Epithelial cell of prostate (primary cell): Measurements from ENCODE around the gene ESYT2.
A peak's percentile ranks its signal among the peaks of the same experiment; 100 is the strongest.

Source experiments
- DNase-seq: peaks from one replicate; pipeline ENCODE4 v3.0.0-alpha.2; 2011; ENCODE audit warnings: low read depth, low spot score
- H3K27ac ChIP-seq: fragments of 450-650 bp; 2 replicates; pipeline ENCODE4 v1.5.1; 2017; ENCODE audit warnings: mild to moderate bottlenecking

Gene ESYT2

DNA sequence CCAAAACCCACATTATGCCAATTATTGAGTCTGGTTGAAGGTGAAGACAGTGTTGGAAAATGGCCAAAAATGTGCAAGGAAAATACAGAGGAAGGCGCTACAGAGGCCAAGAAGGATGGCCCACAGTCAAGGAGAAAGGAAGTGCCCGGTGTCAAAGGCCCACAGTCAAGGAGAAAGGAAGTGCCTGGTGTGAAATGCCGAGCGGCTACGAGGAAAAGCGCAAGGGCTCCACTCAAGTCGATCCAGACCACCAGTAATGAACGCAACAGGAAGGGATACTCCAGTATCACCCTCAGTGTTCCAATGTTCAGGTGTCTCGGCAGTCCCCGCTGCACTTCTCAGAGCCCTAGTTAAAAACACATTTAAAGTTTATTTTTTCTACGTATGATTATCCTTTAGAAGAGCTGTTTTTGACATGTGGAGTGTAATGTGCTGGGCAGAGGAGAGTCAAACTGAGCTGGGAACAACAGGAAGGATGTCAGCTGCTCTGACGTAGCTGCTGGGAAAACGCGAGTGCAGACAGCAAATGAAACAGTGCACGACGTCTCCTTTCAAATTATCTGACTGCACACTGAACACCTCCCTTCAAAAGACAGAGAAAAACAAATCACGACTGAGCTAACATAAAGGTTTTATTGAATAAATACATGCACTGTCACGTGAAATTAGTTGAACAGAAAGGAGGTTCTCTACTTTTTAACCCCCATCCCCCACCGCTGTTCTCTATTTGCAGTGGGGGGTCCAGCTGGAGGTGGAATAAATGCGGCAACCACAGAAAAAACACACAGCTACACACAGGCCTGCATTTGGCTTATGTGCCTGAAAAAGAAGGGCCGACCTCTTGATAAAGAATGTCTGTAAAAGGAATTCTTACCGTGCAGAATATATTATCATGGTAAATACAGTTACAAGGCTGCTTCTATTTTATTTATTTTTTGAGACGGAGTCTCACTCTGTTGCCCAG lies 98.6 kb downstream of the ESYT2 start:
- no peak overlapping the region for H3K27ac ChIP-seq
- no peak for DNase-seq

DNA sequence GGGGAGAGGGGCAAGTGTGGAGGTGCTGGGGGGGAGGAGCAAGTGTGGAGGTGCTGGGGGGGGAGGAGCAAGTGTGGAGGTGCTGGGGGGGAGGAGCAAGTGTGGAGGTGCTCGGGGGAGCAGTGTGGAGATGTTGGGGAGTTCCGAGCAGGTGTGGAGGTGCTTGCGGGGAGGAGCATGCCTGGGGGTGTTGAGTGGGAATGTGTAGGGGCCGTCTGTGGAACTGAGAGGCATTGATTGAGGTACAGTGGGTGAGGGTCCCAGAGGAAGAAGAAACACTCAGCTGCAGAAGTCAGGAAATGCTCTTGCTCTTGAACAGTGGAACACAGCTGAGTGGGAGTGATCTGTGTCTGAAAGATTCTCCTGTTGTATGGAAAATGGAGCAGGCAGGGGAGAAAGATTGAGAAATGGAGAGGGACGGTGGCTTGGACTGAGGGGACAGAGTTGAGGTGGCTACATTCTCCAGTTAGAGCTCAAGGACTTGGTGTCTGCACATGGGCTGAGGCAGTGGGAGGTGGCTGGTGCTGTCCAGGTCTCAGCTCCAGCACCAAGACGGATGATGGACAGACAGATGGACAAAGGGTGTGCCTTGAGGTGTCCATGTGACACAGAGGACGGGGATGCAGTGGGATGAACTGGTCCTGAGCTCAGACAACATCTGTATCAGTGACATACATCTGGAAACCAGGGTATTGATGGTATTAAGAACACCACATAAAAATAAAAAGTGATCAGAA lies 99.5 kb downstream of the ESYT2 start:
- no peak overlapping the region for H3K27ac ChIP-seq
- DNase-seq: no peak

DNA sequence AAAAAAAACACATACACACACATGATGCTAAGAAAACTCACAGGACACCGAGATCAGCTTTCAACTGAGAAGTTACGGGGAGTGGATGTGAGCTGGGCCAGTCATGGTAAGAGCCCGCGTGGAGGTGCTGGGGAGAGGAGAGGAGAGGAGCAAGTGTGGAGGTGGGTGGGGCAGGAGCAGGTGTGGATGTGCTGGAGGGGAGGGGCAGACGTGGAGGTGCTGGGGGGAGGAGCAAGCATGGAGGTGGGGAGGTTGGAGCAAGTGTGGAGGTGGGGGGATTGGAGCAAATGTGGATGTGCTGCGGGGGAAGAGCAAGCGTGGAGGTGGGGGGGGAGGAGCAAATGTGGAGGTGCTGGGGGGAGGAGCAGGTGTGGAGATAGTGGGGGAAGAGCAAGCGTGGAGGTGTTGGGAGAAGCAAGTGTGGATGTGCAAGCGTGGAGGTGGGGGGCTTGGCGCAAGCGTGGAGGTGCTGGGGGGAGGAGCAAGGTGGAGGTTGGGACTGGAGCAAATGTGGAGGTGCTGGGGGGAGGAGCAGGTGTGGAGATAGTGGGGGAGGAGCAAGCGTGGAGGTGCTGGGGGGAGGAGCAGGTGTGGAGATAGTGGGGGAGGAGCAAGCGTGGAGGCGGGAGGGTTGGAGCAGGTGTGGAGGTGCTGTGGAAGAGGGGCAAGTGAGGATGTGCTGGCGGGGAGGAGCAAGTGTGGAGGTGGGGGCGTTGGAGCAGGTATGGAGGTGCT lies 100.2 kb downstream of the ESYT2 start:
- no peak overlapping the region for H3K27ac ChIP-seq
- no peak for DNase-seq

DNA sequence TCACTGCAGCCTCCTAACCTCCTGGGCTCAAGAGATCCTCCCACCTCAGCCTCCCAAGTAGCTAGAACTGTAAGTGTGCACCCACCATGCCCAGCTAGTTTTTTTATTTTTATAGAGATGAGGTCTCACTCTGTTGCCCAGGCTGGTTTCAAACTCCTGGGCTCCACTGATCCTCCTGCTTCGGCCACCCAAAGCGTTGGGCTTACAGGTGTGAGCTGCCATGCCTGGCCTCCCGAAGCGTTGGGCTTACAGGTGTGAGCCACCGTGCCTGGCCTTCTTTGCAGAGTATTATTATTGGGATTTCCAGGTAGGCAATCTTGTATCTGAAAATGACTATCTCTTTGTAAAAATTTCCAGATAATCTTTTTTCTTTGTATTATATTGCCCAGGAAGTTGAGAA lies 101.6 kb downstream of the ESYT2 start:
- DNase-seq: no peak
- no peak overlapping the region for H3K27ac ChIP-seq

DNA sequence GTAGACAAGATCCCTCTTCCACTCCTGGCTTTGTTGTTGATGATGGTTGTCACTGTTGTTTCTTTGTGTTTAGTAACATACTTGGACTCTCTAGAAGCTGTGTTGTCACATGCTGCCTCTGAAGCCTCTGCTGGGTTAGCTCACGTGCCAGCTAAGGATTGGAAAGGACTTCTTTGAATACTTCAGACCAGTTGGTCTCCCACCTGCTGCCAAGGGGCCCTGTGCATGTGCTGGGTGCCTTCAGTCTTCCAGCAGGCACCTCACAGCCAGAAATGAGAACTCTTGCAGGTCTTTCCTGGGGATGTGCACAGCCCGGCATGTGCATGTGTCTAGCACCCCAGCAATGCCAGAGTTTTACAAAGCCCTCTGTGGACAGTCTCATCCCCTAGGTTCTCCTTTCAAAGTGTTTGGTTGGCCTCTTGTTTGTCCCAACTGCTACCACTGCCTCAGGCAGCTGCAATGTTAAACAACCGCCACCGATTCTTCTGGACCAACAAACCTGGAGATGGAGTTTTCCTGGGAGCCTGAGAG lies 103.0 kb downstream of the ESYT2 start:
- no peak for DNase-seq
- H3K27ac ChIP-seq: no peak overlapping the region

DNA sequence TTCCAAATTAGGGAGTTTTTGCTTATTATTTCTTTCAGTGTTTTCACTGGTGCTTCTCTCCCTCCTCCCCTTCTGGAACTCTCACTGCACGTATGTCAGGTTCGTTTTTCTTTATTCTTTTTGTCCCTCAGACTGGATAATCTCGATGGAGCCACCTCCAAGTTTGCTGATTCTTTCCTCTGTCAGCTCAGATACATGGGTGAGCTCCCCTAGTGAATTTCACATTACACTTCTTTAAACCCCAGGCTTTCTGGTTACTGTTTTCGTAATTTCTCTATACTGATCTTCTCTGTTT lies 103.9 kb downstream of the ESYT2 start:
- no peak for DNase-seq
- no peak overlapping the region for H3K27ac ChIP-seq

DNA sequence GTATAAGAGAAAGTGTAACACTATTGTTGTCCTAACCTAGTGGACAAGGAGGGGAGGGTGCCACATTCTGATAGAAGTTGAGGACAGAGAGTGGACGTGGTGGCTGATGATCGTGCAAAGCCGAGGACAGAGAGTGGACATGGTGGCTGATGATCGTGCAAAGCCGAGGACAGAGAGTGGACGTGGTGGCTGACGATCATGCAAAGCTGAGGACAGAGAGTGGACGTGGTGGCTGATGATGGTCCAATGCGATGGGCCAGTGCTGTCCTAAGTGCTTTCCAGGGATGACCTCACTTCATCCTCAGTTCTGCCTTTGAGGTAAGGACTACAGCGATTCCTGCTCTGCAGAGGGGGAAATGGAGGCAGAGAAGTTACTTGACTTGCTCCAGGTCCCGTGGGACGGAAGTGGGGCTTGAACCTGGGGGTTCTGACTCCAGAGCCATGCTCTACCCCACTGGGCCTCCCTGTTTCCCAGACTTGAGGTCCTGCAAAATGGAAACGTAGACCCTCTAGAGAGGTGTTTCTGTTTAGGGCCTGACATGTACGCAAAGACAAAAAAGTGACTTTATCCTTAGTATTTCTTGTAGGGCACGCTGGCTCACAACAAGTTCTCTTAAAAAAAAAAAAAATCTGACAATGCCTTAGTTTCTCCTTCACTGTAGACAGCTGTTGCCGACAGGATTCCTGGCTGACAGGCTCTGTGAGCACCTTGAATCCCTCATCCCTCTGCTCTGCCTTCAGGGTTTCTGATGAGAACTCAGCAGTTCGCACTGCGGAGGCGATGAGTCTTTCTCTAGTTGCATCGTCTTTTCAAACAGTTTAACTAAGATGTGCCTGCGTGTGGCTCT lies 104.4 kb downstream of the ESYT2 start:
- DNase-seq: no peak
- H3K27ac ChIP-seq: no peak overlapping the region

DNA sequence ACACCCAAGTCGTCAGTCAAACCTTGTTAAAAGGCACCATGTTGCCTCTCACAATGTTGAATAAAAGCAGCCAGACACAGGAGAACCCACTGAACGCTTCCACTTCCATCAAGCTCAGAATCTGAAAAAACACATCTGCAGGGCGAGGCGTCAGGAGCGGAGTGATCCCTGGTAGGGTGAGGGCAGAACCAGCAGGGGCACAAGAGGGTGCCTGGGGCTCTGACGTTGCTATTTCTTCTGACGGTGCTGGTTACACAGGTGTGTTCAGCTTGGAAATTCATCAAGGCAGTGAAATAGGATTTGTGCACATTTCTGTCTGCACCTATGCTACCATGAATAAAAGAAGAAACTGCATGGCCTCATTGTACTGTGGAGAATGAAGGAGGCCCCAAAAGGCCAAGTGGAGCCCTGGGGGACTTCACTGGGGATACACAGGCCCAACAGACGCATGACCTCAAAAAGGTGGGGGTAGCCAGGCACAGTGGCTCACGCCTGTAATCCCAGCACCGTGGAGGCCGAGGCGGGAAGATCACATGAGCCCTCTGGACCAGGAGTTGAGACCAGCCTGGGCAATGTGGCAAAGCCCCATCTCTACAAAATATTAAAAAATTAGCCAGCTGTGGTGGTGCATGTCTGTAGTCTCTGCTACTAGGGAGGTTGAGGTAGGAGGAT lies 105.5 kb downstream of the ESYT2 start:
- H3K27ac ChIP-seq: no peak overlapping the region
- no peak for DNase-seq

DNA sequence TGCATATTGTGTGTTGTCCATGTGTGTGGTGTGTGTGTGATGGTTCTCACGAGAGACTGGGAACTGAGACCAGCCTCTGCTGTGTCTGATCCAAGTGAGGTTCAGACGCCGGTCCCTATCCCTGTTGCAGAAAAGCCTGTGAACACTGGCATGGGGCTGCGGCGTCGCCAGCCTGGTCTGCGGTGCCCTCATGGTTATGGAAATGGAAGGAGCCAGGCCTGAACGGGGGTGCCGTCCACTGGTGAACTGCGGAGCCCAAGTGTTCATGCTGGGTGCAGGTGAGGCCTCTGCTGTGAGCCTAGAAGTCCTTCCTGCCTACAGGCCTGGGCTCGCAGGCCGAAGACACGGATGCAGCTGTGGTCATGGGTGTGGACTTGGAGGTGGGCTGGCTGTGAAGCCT lies 106.0 kb downstream of the ESYT2 start:
- H3K27ac ChIP-seq: no peak overlapping the region
- no peak for DNase-seq

DNA sequence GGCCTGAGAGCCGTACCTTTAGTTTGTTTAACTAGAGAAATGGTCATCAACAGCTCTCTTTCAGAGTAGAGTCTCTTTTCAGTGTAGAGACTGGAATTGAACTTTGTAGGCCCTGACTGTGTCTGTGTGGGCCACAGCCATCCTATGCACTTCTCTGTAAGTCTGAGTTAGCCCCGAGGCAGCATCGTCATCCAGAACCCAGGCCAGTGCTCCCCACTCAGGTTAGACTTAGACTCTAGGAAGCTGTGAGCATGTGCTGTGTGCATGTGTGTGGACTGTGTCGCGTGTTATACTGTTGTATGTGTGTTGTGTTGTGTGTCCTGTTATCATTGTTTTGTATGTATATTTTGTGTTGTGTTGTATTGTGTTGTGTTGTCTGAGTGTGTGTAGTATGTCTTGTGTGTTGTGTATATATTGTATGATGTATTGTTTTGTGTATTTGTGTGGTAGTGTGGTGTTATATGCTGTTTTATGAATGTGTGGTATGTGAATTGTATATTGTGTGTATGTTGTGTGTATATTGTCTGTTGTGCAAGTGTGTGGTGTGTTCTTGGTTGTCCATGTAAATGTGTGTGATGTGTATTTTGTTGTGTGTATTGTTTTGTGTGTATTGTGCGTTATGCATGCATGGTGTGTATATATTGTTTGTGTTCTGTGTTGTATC lies 106.6 kb downstream of the ESYT2 start:
- no peak for DNase-seq

DNA sequence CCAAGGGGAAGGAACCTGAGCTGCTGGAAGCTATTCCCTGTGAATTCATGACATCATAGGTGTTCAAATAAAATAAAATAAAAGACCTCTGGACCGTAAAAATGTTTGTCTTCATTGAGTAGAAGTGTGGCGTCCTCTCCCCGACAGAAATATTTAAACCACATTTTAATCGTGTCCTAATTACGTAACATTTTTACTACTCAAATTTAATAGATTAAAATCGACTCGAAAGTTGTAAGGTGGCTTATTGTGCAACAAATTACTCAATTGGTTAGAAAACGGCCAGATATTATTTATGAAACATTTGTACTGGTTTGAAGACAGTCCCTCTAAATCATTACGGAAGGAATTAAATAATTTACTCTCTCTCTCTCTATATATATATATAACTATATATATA lies 109.2 kb downstream of the ESYT2 start:
- no peak for DNase-seq
- H3K27ac ChIP-seq: no peak overlapping the region

More for the DNA sequence above, 106.6 kb downstream of the ESYT2 start:
- no peak overlapping the region for H3K27ac ChIP-seq

DNA sequence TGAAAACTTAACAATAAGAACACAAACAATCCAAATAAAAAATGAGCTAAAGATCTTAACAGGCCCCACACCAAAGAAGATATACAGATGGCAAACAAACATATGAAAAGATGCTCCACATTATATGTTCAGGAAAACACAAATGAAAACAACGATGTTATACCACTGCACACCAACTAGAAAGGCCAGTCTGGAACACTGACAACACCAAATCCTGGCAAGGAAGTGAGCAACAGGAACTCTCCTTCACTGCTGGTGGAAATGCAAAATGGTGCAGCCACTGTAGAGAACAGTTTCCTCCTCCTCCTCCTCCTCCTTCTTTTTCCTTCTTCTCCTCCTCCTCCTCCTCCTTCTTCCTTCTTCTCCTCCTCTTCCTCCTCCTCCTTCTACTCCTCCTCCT lies 112.5 kb downstream of the ESYT2 start:
- DNase-seq: no peak
- no peak overlapping the region for H3K27ac ChIP-seq

DNA sequence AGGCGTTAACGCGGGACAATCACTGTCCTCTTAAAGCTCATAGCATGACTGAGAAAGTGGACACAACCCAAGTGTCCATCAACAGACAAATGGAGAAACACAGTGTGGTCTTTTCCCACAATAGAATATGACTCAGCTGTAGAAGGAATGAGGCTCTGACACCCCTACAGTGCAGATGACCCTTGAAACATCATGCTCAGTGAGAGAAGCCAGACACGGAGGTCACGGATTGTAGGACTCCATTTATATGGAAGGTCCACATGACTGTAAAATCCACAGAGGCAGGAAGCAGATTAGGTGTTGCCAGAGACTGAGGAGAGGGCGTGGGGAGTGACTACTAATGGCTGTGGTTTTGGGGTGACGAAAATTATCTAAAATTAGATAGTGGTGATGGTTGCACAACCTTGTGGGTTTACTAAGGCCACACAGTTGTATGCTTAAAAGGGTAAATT lies 118.6 kb downstream of the ESYT2 start:
- peak; percentile 36 for DNase-seq
- H3K27ac ChIP-seq: peak overlapping the region; percentile 37

DNA sequence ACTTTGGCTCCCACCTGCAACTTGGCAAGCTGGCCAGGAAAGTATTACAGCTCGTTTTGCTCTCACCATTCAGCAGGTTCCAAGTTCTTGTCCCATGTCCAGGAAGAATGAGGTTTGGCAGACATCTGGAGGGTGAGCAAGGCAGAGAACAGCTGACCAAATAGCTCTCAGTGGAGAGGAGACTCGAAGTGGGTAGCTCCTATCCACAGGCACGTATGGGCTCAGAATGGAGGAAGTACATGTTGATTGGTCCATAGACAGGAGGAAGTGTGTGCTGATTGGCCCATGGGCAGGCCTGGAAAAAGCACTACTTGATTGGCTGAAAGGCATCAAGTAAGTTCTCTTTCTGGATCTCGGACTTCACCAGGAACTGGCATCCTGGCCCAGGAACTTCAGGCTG lies 121.7 kb downstream of the ESYT2 start:
- DNase-seq: no peak
- H3K27ac ChIP-seq: no peak overlapping the region

DNA sequence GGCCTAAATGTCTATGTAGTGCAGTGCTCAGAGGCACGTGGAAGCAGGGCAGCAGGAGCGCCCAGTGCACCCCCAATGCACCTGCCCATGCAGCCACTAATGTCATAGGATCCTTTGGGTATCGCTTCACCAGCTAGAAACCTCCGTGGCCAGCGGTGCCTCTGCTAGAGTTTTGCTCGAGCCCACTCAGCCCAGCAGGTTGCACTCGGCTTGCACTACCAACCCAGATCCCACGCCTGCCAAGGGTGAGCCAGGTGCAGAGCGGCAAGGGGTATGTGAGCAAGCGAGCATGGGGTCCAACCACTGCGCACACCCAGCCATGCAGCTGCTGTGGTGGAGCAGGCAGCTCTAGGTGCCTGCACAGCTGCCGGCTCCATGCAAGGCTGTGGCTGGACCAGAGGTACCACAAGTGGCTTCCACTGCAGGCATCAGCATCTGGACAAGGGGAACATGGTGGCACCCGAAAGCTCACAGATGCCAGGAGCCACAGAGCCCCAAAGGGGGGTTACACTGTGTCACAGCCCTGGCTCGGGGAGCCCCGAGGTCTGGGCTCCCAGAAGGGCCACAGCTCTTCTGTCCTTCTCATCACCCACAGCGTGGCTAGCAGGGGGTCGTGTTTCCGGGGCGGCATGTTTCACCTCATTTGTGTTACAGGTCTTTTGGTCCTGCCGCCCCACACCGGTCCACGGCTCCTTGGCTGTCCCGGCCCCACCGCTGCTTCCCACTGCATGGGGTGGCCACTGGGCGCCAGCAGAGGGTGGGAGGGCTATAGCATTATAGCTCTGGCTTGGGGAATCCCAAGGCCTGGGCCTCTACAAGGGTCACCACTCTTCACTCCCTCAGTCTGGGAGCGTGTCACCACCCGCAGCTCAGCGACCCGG lies 122.4 kb downstream of the ESYT2 start:
- H3K27ac ChIP-seq: no peak overlapping the region
- no peak for DNase-seq

DNA sequence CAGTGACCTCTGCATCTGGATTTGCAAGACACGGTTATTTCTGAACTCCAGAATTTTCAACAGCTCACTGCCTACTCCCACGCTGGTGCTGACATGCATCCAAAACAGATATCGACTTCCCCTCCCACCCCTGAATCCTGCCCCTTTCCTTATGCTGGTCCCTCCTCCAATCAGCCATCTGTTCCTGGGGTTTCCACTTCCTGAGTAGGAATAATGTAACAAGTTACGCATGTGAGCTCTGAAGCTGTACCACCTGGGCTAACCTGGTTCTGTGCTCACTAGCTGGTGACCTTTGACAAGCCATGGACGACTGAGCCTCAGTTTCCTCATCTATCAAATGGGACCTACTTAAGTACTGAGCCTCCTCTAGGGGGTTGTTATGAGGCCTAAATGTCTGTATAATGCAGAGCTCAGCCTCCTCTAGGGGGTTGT lies 123.0 kb downstream of the ESYT2 start:
- H3K27ac ChIP-seq: no peak overlapping the region

DNA sequence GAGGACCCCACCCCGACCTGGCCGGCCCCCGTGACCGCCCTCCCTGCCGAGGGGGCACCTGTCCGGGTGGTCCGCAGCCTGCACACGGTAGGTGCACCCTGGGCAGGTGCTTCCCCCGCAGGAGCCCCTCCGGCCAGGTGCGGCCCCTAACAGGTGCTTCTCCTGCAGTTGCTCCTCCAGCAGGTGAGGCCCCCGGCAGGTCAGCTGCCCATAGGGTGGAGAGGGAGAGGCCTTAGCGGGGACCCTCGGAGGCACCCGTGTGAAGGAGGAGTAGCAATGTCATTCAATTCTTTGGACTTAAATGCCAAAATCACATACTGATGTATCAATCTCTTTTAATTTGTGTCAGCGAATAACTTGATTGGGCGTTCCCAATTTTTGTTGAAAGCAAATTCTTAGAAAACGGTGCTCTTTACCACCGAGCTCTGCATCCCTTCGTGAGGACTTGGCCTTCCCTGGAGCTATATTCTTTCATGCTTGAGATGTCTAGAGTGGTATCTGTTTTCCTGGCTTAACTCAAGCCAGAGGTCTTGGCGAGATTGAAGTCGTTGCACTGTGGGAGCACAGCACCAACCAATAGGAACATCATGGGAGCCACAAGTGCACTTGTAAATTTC lies 124.0 kb downstream of the ESYT2 start:
- peak overlapping the region; percentile 64 for H3K27ac ChIP-seq
- no peak for DNase-seq

More for the DNA sequence above, 123.0 kb downstream of the ESYT2 start:
- no peak for DNase-seq
